Heart left ventricle (tissue), 13 donors: ENCODE results near the gene IFIT2.

ENCODE experiments used
- POLR2A ChIP-seq, 2 donors: fragments of 450-650 bp; IDR thresholded peaks; one replicate each; pipeline ENCODE4 v1.6.1; 2017; ENCODE audit warnings: antibody characterized with exemption in 2 of 2, mild to moderate bottlenecking in 2 of 2, moderate library complexity in 2 of 2
- TF ChIP-seq, protein P1 (sequence below), 12 donors: fragments of 200-600 bp; sonication (generic) in 4 of 12; IDR thresholded peaks; one replicate each; pipeline versions ENCODE4 v1.5.0 to v1.8.0; 2018 to 2022; ENCODE audit warnings: antibody characterized with exemption in 12 of 12, mild to moderate bottlenecking in 5 of 12
- donor health status: ischemic (EF 13 %, LVEDD 7.1; RV severe dilation, severe dysfunction).
- donor health status: DM: no; HTN: yes; CAD: no.
- donor health status: DM: no; HTN: no; CAD: no.
- donor health status: ischemic (EF 25% LVEDD 6.9; RV normal size, moderate dysfunction).
- donor health status: ischemic (EF 25% LVEDD 5.7; RV mildly dilated, moderate dysfunction).
- donor health status: ischemic (EF 35%, LVEDD 5.7; RV mildly dilated, moderate dysfunction).
- donor health status: nonischemic (EF 11% LVEDD 7.7; RV severe dilation, severe dysfunction).
- donor health status: DM: yes; HTN: yes; CAD: no.
- donor health status: PGD.
- donor health status: ischemic (EF 29% LVEDD 5.4; RV normal size, mild dysfunction).
- donor health status: nonischemic (EF 23%, LVEDD 6.1; RV moderate dilation, normal function).

DNA sequence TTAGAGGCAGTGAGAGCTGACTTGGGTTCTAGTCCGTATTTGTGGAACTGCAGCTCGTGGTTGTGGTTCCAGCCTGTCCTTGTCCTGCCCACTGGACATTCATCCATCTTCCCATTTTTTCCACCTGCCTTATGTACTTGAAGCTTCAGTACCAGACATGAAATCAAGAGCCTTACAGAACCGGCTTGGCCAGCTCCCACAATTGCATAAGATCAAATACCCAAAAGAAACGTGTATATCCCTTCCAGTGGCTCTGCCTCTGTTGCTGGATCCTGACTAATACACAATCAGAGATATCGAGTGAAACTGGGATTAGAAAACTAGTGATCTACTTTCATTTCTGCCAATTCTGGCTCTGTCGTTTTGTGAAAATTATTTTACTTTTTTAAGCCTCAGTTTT is 26.5 kb upstream of the IFIT2 start:
- TF ChIP-seq, protein P1, sequence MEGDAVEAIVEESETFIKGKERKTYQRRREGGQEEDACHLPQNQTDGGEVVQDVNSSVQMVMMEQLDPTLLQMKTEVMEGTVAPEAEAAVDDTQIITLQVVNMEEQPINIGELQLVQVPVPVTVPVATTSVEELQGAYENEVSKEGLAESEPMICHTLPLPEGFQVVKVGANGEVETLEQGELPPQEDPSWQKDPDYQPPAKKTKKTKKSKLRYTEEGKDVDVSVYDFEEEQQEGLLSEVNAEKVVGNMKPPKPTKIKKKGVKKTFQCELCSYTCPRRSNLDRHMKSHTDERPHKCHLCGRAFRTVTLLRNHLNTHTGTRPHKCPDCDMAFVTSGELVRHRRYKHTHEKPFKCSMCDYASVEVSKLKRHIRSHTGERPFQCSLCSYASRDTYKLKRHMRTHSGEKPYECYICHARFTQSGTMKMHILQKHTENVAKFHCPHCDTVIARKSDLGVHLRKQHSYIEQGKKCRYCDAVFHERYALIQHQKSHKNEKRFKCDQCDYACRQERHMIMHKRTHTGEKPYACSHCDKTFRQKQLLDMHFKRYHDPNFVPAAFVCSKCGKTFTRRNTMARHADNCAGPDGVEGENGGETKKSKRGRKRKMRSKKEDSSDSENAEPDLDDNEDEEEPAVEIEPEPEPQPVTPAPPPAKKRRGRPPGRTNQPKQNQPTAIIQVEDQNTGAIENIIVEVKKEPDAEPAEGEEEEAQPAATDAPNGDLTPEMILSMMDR (IDR thresholded peaks at IDR 0.05) = no peak
- TF ChIP-seq POLR2A (IDR thresholded peaks at IDR 0.05) = no peak
